ENCODE data around the gene HS6ST3. TPM values are rescaled to one million over a fixed set of nuclear protein-coding genes. Genes with fewer than 3 reads are reported as not detected.

The HS6ST3 gene
- total and polyA plus RNA-seq, 7 donors = under 0.01 to 0.71 (median 0.33) TPM; not detected in 2

GRCh38 chr13:96179309-96179708, 89.4 kb downstream of the HS6ST3 start:
- intact Hi-C loops (cut with DNase I) = no loop called here
- WGBS, 2 donors = 74 to 83% methylated on average over 5 of the region's 5 CpGs
- H3K36me3 ChIP-seq = no peaks in the 10 kb centered on the region
- TF ChIP-seq POLR2A (IDR thresholded peaks at IDR 0.05) (no peak), CTCF (IDR thresholded peaks at IDR 0.05) (no peak), POLR2AphosphoS5 (IDR thresholded peaks at IDR 0.05) (no peak), EP300 (IDR thresholded peaks at IDR 0.05) (no peak)
- no peak for DNase-seq
- H3K9me3 ChIP-seq = no peaks in the 10 kb centered on the region
- peaks cover 0 to 15% (median 5%) of the 10 kb centered on the region in 4 donors for H3K4me1 ChIP-seq
- no peak overlapping the region for H3K27ac ChIP-seq
- no peaks in the 10 kb centered on the region for H3K27me3 ChIP-seq
- H3K4me3 ChIP-seq = no peak overlapping the region

- Histone ChIP-seq H3K4me3 (no peak overlapping the region), H3K36me3 (no peaks in the 10 kb centered on the region), H3K4me1 (peaks cover 0 to 15% (median 5%) of the 10 kb centered on the region in 4 donors), H3K27me3 (no peaks in the 10 kb centered on the region), H3K9me3 (no peaks in the 10 kb centered on the region), H3K27ac (peak overlapping the region in 3 of 4 donors; percentile 15 to 56 (median 56))
- TF ChIP-seq EP300 (IDR thresholded peaks at IDR 0.05) (peak in 1 of 4 donors; percentile 28), POLR2AphosphoS5 (IDR thresholded peaks at IDR 0.05) (peak in 3 of 4 donors; percentile 57 to 64 (median 58)), CTCF (IDR thresholded peaks at IDR 0.05) (no peak), POLR2A (IDR thresholded peaks at IDR 0.05) (no peak)
- intact Hi-C loops (cut with DNase I) = no loop called here
- no peak for DNase-seq
- 72 to 75% methylated on average over 5 of the region's 5 CpGs for WGBS, 2 donors
These were observed 92.0 kb downstream of the HS6ST3 start for GRCh38 chr13:96181911-96182310.

- DNase-seq = no peak
- 79 to 87% methylated on average over 6 of the region's 6 CpGs for WGBS, 2 donors
- intact Hi-C loops (cut with DNase I) = no loop called here
- H3K27me3 ChIP-seq = no peaks in the 10 kb centered on the region
- peaks cover 0 to 15% (median 5%) of the 10 kb centered on the region in 4 donors for H3K4me1 ChIP-seq
- no peak overlapping the region for H3K27ac ChIP-seq
- H3K36me3 ChIP-seq = no peaks in the 10 kb centered on the region
- TF ChIP-seq POLR2AphosphoS5 (IDR thresholded peaks at IDR 0.05) (no peak), POLR2A (IDR thresholded peaks at IDR 0.05) (no peak), CTCF (IDR thresholded peaks at IDR 0.05) (no peak)
- H3K9me3 ChIP-seq = no peaks in the 10 kb centered on the region
- H3K4me3 ChIP-seq = no peak overlapping the region
These were observed 95.9 kb downstream of the HS6ST3 start for GRCh38 chr13:96185818-96186217.

- no peak for DNase-seq
- H3K9me3 ChIP-seq = no peaks in the 10 kb centered on the region
- peaks cover 0 to 6% (median 0%) of the 10 kb centered on the region in 4 donors for H3K4me1 ChIP-seq
- WGBS, 2 donors = 17 to 55% methylated on average over 3 of the region's 3 CpGs
- H3K27ac ChIP-seq = peak overlapping the region in 1 of 4 donors; percentile 8
- TF ChIP-seq POLR2A (IDR thresholded peaks at IDR 0.05) (no peak), POLR2AphosphoS5 (IDR thresholded peaks at IDR 0.05) (peak in 1 of 4 donors; percentile 5)
- H3K27me3 ChIP-seq = no peaks in the 10 kb centered on the region
- no peak overlapping the region for H3K4me3 ChIP-seq
- no peaks in the 10 kb centered on the region for H3K36me3 ChIP-seq
- intact Hi-C loops (cut with DNase I) = no loop called here
These were observed 101.5 kb downstream of the HS6ST3 start for GRCh38 chr13:96191367-96191766.

GRCh38 chr13:96193728-96194310, 103.9 kb downstream of the HS6ST3 start:
- no peaks in the 10 kb centered on the region for H3K27me3 ChIP-seq
- H3K4me3 ChIP-seq = no peak overlapping the region
- no peaks in the 10 kb centered on the region for H3K9me3 ChIP-seq
- peaks cover 0 to 6% (median 0%) of the 10 kb centered on the region in 4 donors for H3K4me1 ChIP-seq
- intact Hi-C loops (cut with DNase I) = no loop called here
- H3K36me3 ChIP-seq = no peaks in the 10 kb centered on the region
- H3K27ac ChIP-seq = no peak overlapping the region
- DNase-seq = no peak
- 57 to 69% methylated on average over 5 of the region's 5 CpGs for WGBS, 2 donors
- TF ChIP-seq POLR2A (IDR thresholded peaks at IDR 0.05) (no peak), CTCF (IDR thresholded peaks at IDR 0.05) (no peak), EP300 (IDR thresholded peaks at IDR 0.05) (no peak), POLR2AphosphoS5 (IDR thresholded peaks at IDR 0.05) (no peak)

Measured in sigmoid colon (tissue), 7 donors.